ENCODE results near the gene CSPG4. TPM values are rescaled to one million over a fixed set of nuclear protein-coding genes. Genes with fewer than 3 reads are reported as not detected.
"Not testable (repeated sequence)": the region's sequence is repeated elsewhere in the genome, so short reads cannot be mapped to it uniquely, and the experiment has no call there.

Gene CSPG4
- total RNA-seq, 1 experiment from 2014 or later, result 2.0 TPM

GRCh38 chr15:75702436-75702835 lies 10.2 kb downstream of the CSPG4 start:
- Histone ChIP-seq H3K56ac (ENCODE audit: insufficient read length, low read depth, low read length) (no peak overlapping the region), H4K20me1 (ENCODE audit: control insufficient read depth, insufficient read depth, insufficient read length) (no peaks in the 10 kb centered on the region), H3K4me2 (ENCODE audit: insufficient read depth, insufficient read length, low read length) (no peak overlapping the region), H3K9ac (ENCODE audit: extremely low read depth, insufficient read length, low read length) (no peak overlapping the region), H2AK5ac (ENCODE audit: insufficient read length, low read length) (no peak overlapping the region), H3K79me2 (ENCODE audit: insufficient read depth, low read length) (no peaks in the 10 kb centered on the region), H2BK12ac (ENCODE audit: insufficient read length, low read depth, low read length) (no peak overlapping the region), H4K8ac (replicated peaks; ENCODE audit: insufficient read length, low read depth, low read length) (no peak overlapping the region), H2BK20ac (ENCODE audit: low read depth, low read length, poor library complexity, severe bottlenecking) (no peak overlapping the region), H4K5ac (ENCODE audit: insufficient read length, low read depth, low read length) (no peak overlapping the region), H2AFZ (ENCODE audit: low read length) (no peak overlapping the region), H3K27ac (ENCODE audit: insufficient read length, low read depth, low read length) (no peak overlapping the region), H2BK5ac (ENCODE audit: insufficient read length, low read length) (no peak overlapping the region), H3K79me1 (ENCODE audit: insufficient read depth, low read depth, low read length, poor library complexity, severe bottlenecking) (no peaks in the 10 kb centered on the region), H4K91ac (ENCODE audit: insufficient read length, low read depth, low read length) (no peak overlapping the region), H2BK15ac (ENCODE audit: low read depth, low read length) (no peak overlapping the region), H2BK120ac (ENCODE audit: low read depth, low read length, poor library complexity, severe bottlenecking) (no peak overlapping the region), H3K23me2 (ENCODE audit: insufficient read length, low read depth, low read length, poor library complexity, severe bottlenecking) (no peaks in the 10 kb centered on the region), H3K27me3 (ENCODE audit: insufficient read depth, low read length) (no peaks in the 10 kb centered on the region), H3K4me1 (ENCODE audit: insufficient read depth, low read length) (no peaks in the 10 kb centered on the region; the same call in 1 of the 2 replicates), H3K18ac (ENCODE audit: insufficient read length, low read depth, low read length) (no peak overlapping the region), H3K14ac (ENCODE audit: insufficient read depth, low read length) (no peak overlapping the region), H3K4ac (ENCODE audit: low read depth, low read length) (no peak overlapping the region), H3K9me3 (ENCODE audit: control insufficient read depth, low read depth, low read length) (no peaks in the 10 kb centered on the region), H3T11ph (ENCODE audit: low read length) (no peak overlapping the region), H3K23ac (ENCODE audit: insufficient read length, low read depth, low read length) (no peak overlapping the region)
- peaks cover 0 to 15% of the 10 kb centered on the region in 2 experiments; a peak in 2 of 4 replicates for H3K4me1 Mint-ChIP-seq
- H3K27me3 Mint-ChIP-seq (ENCODE audit: low read depth), result no peaks in the 10 kb centered on the region
- no CpG with 5 or more reads among the region's 6 CpGs for WGBS (ENCODE audit: extremely low coverage, insufficient read length, low lambda C conversion rate)
- H3K36me3 Mint-ChIP-seq (ENCODE audit: insufficient read depth in 1 of 3, low read depth in 3 of 3), result no peaks in the 10 kb centered on the region
- no peaks in the 10 kb centered on the region; a peak in 1 of 5 replicates for H3K9me3 Mint-ChIP-seq
- TF ChIP-seq CTCF (conservative IDR thresholded peaks at IDR 0.05), result no peak
- no peak for DNase-seq
- no peak overlapping the region; a peak in 1 of 5 replicates for H3K4me3 Mint-ChIP-seq
- no peak overlapping the region for H3K27ac Mint-ChIP-seq

GRCh38 chr15:75701071-75702003 lies 11.3 kb downstream of the CSPG4 start:
- not testable (repeated sequence) for H3K27ac ChIP-seq (ENCODE audit: insufficient read length, low read depth, low read length); H3K27me3 ChIP-seq (ENCODE audit: insufficient read depth, low read length); H2BK12ac ChIP-seq (ENCODE audit: insufficient read length, low read depth, low read length); H3K27me3 Mint-ChIP-seq (ENCODE audit: low read depth); H3K14ac ChIP-seq (ENCODE audit: insufficient read depth, low read length); H4K5ac ChIP-seq (ENCODE audit: insufficient read length, low read depth, low read length); H3K4me2 ChIP-seq (ENCODE audit: insufficient read depth, insufficient read length, low read length); H2BK120ac ChIP-seq (ENCODE audit: low read depth, low read length, poor library complexity, severe bottlenecking); H4K20me1 ChIP-seq (ENCODE audit: control insufficient read depth, insufficient read depth, insufficient read length); H3K9me3 Mint-ChIP-seq; H4K91ac ChIP-seq (ENCODE audit: insufficient read length, low read depth, low read length); H4K8ac ChIP-seq (replicated peaks; ENCODE audit: insufficient read length, low read depth, low read length); H2BK15ac ChIP-seq (ENCODE audit: low read depth, low read length); H2BK20ac ChIP-seq (ENCODE audit: low read depth, low read length, poor library complexity, severe bottlenecking); H3K79me1 ChIP-seq (ENCODE audit: insufficient read depth, low read depth, low read length, poor library complexity, severe bottlenecking); H3T11ph ChIP-seq (ENCODE audit: low read length); H3K4ac ChIP-seq (ENCODE audit: low read depth, low read length); H3K56ac ChIP-seq (ENCODE audit: insufficient read length, low read depth, low read length); H3K79me2 ChIP-seq (ENCODE audit: insufficient read depth, low read length); H3K9me3 ChIP-seq (ENCODE audit: control insufficient read depth, low read depth, low read length); H3K23ac ChIP-seq (ENCODE audit: insufficient read length, low read depth, low read length); H2AFZ ChIP-seq (ENCODE audit: low read length); H3K36me3 Mint-ChIP-seq (ENCODE audit: insufficient read depth in 1 of 3, low read depth in 3 of 3); H3K9ac ChIP-seq (ENCODE audit: extremely low read depth, insufficient read length, low read length); H2BK5ac ChIP-seq (ENCODE audit: insufficient read length, low read length); H3K18ac ChIP-seq (ENCODE audit: insufficient read length, low read depth, low read length); H3K4me3 Mint-ChIP-seq; DNase-seq; H3K4me1 ChIP-seq (ENCODE audit: insufficient read depth, low read length); H2AK5ac ChIP-seq (ENCODE audit: insufficient read length, low read length); H3K23me2 ChIP-seq (ENCODE audit: insufficient read length, low read depth, low read length, poor library complexity, severe bottlenecking)
- WGBS (ENCODE audit: extremely low coverage, insufficient read length, low lambda C conversion rate), result no CpG with 5 or more reads among the region's 13 CpGs
- Mint-ChIP-seq H3K4me1 (peaks cover 0 to 11% of the 10 kb centered on the region in 2 experiments; a peak in 2 of 4 replicates), H3K27ac (peak overlapping the region in 1 of 3 experiments; percentile 22; a peak in 1 of 7 replicates)

Data from H9 (cell line).